ENCODE results near the gene ZNF268. TPM values are rescaled to one million over a fixed set of nuclear protein-coding genes. Genes with fewer than 3 reads are reported as not detected.

ZNF268 gene
- total and polyA plus RNA-seq, 2 of the 8 experiments (the other 6 are each of a cell fraction or from before 2014, with no cell fraction given), result 6.3 to 22.3 TPM

DNA sequence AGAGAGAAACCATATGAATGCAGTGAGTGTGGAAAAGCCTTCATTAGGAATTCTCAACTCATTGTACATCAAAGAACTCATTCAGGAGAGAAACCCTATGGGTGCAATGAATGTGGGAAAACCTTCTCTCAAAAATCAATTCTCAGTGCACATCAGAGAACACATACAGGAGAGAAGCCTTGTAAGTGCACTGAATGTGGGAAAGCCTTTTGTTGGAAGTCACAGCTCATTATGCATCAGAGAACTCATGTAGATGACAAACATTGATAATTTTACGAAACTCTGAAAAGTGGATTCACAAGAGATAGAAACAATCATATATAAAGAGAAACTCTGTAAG is 22.9 kb downstream of the ZNF268 start:
- no peaks in the 10 kb centered on the region for H3K79me1 ChIP-seq (ENCODE audit: low read depth, low read length)
- H3K4me3 ChIP-seq (ENCODE audit: extremely low read depth in 1 of 4, insufficient read depth in 2 of 4, low read depth in 3 of 4, low read length in 4 of 4), result peak overlapping the region in 1 of 4 experiments; percentile 49; a peak in 2 of 8 replicates
- no peak overlapping the region for H2AFZ ChIP-seq (ENCODE audit: low read length)
- H3K14ac ChIP-seq (ENCODE audit: insufficient read length), result no peak overlapping the region
- H2BK5ac ChIP-seq (ENCODE audit: low read depth, low read length), result no peak overlapping the region
- H3K9ac ChIP-seq (replicated peaks in 1 of 4; ENCODE audit: extremely low read depth in 1 of 4, low read depth in 3 of 4, low read length in 3 of 4), result no peak overlapping the region
- H4K20me1 ChIP-seq (replicated peaks in 1 of 2; ENCODE audit: control insufficient read depth in 1 of 2, insufficient read depth in 2 of 2, low read length in 2 of 2), result no peaks in the 10 kb centered on the region
- no peak overlapping the region for H2BK12ac ChIP-seq (ENCODE audit: low read depth, low read length)
- H3K79me2 ChIP-seq (ENCODE audit: control insufficient read depth in 1 of 2, insufficient read depth in 2 of 2, low read length in 2 of 2), result no peaks in the 10 kb centered on the region
- H3K18ac ChIP-seq (ENCODE audit: extremely low read depth, low read length), result no peak overlapping the region
- H4K5ac ChIP-seq (ENCODE audit: insufficient read length, low read depth, low read length), result no peak overlapping the region
- POLR2A ChIA-PET (ENCODE audit: partially characterized antibody), result interaction anchor here (2.0 kb wide), 1 partner anchor 23 kb away, joined by 7 read pairs; the partner anchor contains the start of gene ZNF268
- 95% methylated on average over 1 of the region's 1 CpG; no CpG with 5 or more reads in 1 of the 2 experiments for WGBS, 2 experiments (ENCODE audit: extremely low coverage in 1 of 2, insufficient coverage in 1 of 2, insufficient read length in 1 of 2, insufficient replicate concordance in 2 of 2, low coverage in 1 of 2, low lambda C conversion rate in 2 of 2, missing lambda C conversion rate in 1 of 2)
- H3K27ac ChIP-seq (ENCODE audit: low read depth, low read length), result no peak overlapping the region
- no peak overlapping the region for H3K56ac ChIP-seq (replicated peaks; ENCODE audit: insufficient read length, low read depth, low read length)
- no peak overlapping the region for H2BK15ac ChIP-seq (ENCODE audit: low read length)
- H3K4ac ChIP-seq (replicated peaks; ENCODE audit: insufficient read length, low read depth, low read length), result no peak overlapping the region
- H3K4me1 ChIP-seq (replicated peaks in 1 of 4; ENCODE audit: control insufficient read depth in 3 of 4, insufficient read depth in 4 of 4, low read length in 3 of 4), result no peaks in the 10 kb centered on the region
- no peaks in the 10 kb centered on the region for H3K27me3 ChIP-seq (replicated peaks in 1 of 4; ENCODE audit: control insufficient read depth in 3 of 4, extremely low read depth in 1 of 4, insufficient read depth in 3 of 4, low read length in 3 of 4)
- no peak overlapping the region for H4K91ac ChIP-seq (replicated peaks; ENCODE audit: insufficient read length, low read length)
- CTCF ChIA-PET (ENCODE audit: partially characterized antibody), result interaction anchor here (1.9 kb wide), 1 partner anchor 241 kb away, joined by 6 read pairs; no protein-coding TSS in a partner anchor
- no peak overlapping the region for H4K8ac ChIP-seq (ENCODE audit: extremely low read depth, insufficient read depth, low read length)
- H3K23me2 ChIP-seq (ENCODE audit: low read depth, low read length), result no peaks in the 10 kb centered on the region
- no peak overlapping the region for H3K23ac ChIP-seq (ENCODE audit: insufficient read length)
- no peak for FAIRE-seq
- peaks cover 76% of the 10 kb centered on the region in 2 experiments for H3K9me3 ChIP-seq (ENCODE audit: insufficient read depth in 2 of 2, low read depth in 1 of 2, low read length in 1 of 2)
- H2BK20ac ChIP-seq (ENCODE audit: low read length), result no peak overlapping the region
- peaks cover 2 to 47% (median 21%) of the 10 kb centered on the region in 4 experiments; a peak in 7 of 8 replicates for H3K36me3 ChIP-seq (ENCODE audit: control insufficient read depth in 2 of 4, insufficient read depth in 4 of 4, low read length in 3 of 4)
- H2BK120ac ChIP-seq (replicated peaks; ENCODE audit: low read depth, low read length), result no peak overlapping the region
- no peak overlapping the region for H2AK5ac ChIP-seq (ENCODE audit: low read depth, low read length)
- no peak for DNase-seq (ENCODE audit: low read depth in 1 of 2, low spot score in 2 of 2)
- no peak overlapping the region for H3K4me2 ChIP-seq (ENCODE audit: insufficient read depth in 1 of 2, low read depth in 2 of 2, low read length in 2 of 2)
- TF ChIP-seq CBX8 (IDR thresholded peaks at IDR 0.05; ENCODE audit: borderline replicate concordance, low read depth, low read length) (no peak), CEBPB (IDR thresholded peaks at IDR 0.05; ENCODE audit: low read depth, low read length) (no peak), CBX5 (IDR thresholded peaks at IDR 0.05; ENCODE audit: low read depth, low read length) (no peak), POLR2A (IDR thresholded peaks at IDR 0.05; ENCODE audit: control extremely low read depth in 1 of 2, low read depth in 2 of 2, low read length in 2 of 2) (no peak), BACH1 (IDR thresholded peaks at IDR 0.05; ENCODE audit: low read length) (no peak), SAP30 (IDR thresholded peaks at IDR 0.05; ENCODE audit: insufficient read depth, insufficient replicate concordance, low read length) (no peak), NRF1 (IDR thresholded peaks at IDR 0.05; ENCODE audit: low read depth, low read length) (no peak), TCF12 (IDR thresholded peaks at IDR 0.05; ENCODE audit: low read depth, low read length) (no peak), JUND (IDR thresholded peaks at IDR 0.05; ENCODE audit: low read length) (no peak), EZH2 (IDR thresholded peaks at IDR 0.05; ENCODE audit: low read depth, low read length, severe bottlenecking) (no peak), RXRA (IDR thresholded peaks at IDR 0.05; ENCODE audit: insufficient read depth, low read depth, low read length) (no peak), GTF2F1 (IDR thresholded peaks at IDR 0.05; ENCODE audit: borderline replicate concordance, low read depth, low read length) (no peak; the same call in 1 of the 2 replicates), SRF (IDR thresholded peaks at IDR 0.05; ENCODE audit: low read depth, low read length) (no peak), SIRT6 (IDR thresholded peaks at IDR 0.05; ENCODE audit: low read length) (no peak), POLR2AphosphoS5 (IDR thresholded peaks at IDR 0.05; ENCODE audit: low read depth, low read length) (no peak)

Data from H1 (cell line).